ENCODE results near the gene KRTAP4-8.
"Not testable (repeated sequence)": the region's sequence is repeated elsewhere in the genome, so short reads cannot be mapped to it uniquely, and the experiment has no call there.

The KRTAP4-8 gene

GRCh38 chr17:41107941-41108450 lies 10.1 kb upstream of the KRTAP4-8 start:
- DNase-seq: no peak

DNA sequence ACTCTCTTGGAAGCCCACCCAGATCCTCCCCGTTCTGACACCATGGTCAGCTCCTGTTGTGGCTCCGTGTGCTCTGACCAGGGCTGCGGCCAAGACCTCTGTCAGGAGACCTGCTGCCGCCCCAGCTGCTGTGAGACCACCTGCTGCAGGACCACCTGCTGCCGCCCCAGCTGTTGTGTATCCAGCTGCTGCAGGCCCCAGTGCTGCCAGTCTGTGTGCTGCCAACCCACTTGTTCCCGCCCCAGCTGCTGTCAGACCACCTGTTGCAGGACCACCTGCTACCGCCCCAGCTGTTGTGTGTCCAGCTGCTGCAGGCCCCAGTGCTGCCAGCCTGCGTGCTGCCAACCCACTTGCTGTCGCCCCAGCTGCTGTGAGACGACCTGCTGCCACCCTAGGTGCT lies 7.4 kb upstream of the KRTAP4-8 start, which contains the start of gene KRTAP4-9:
TSS of gene KRTAP4-9 (plus strand) at position 43 of the 400 bp plus-strand sequence. CDS start at position 43, 0 bp downstream.
- not testable (repeated sequence) for DNase-seq

GRCh38 chr17:41104386-41105038 lies 6.6 kb upstream of the KRTAP4-8 start:
- not testable (repeated sequence) for DNase-seq

GRCh38 chr17:41103896-41104295 lies 6.0 kb upstream of the KRTAP4-8 start:
- DNase-seq: no peak

DNA sequence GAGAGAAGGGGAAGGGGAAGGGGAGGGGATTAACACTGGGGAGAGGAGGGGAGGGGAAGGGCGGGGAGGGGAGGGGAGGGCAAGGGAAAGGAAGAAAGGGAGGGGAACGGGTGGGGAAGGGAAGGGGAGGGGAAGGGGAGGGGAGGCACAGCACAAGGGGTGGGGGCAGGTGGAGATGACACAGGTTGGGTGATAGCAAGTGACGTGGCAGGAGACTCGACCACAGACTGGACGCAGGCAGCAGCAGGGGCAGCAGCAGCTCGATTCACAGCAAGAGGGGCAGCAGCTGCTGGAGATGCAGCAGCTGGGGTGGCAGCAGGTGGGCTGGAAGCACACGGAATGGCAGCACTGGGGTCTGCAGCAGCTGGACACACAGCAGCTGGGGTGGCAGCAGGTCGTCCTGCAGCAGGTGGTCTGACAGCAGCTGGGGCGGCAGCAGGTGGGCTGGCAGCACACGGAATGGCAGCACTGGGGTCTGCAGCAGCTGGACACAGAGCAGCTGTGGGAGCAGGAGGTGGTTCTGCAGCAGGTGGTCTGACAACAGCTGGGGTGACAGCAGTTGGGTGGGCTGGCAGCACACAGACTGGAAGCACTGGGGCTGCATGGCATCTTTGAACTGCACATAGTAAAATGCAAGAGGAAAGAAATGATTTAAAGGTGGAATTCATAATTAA lies 3.8 kb upstream of the KRTAP4-8 start, which contains the start of gene KRTAP4-16:
TSS of gene KRTAP4-16 (minus strand) at position 624 of the 674 bp plus-strand sequence. CDS start at position 624, 0 bp downstream.
- no peak for DNase-seq

GRCh38 chr17:41099682-41100480 lies 1.9 kb upstream of the KRTAP4-8 start:
- DNase-seq: not testable (repeated sequence)

GRCh38 chr17:41098481-41098880 lies 539 bp upstream of the KRTAP4-8 start:
- DNase-seq: no peak

GRCh38 chr17:41096055-41096454 lies 1.9 kb downstream of the KRTAP4-8 start:
- no peak for DNase-seq

GRCh38 chr17:41088760-41089352 lies 9.1 kb downstream of the KRTAP4-8 start:
- DNase-seq: not testable (repeated sequence)

DNA sequence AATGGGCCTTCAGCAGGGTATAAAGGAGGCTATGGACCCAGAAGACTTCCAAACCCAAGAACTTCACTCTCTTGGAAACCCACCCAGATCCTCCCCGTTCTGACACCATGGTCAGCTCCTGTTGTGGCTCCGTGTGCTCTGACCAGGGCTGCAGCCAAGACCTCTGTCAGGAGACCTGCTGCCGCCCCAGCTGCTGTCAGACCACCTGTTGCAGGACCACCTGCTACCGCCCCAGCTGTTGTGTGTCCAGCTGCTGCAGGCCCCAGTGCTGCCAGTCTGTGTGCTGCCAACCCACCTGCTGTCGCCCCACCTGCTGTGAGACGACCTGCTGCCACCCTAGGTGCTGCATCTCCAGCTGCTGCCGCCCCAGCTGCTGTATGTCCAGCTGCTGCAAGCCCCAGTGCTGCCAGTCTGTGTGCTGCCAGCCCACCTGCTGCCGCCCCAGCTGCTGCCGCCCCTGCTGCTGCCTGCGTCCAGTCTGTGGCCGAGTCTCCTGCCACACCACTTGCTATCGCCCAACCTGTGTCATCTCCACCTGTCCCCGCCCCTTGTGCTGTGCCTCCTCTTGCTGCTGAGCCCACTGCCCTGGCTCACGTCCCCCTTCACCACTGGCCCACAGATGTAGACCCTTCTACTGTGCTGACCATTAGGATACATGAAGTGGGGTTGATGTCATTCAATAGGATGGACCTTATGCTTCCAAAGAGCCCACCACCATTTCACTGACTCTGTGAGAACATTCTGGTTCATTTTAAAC lies 13.7 kb downstream of the KRTAP4-8 start, which contains the start of gene KRTAP4-7:
TSS of gene KRTAP4-7 (plus strand) at position 51 of the 757 bp plus-strand sequence. CDS start at position 108, 57 bp downstream.
- not testable (repeated sequence) for DNase-seq

DNA sequence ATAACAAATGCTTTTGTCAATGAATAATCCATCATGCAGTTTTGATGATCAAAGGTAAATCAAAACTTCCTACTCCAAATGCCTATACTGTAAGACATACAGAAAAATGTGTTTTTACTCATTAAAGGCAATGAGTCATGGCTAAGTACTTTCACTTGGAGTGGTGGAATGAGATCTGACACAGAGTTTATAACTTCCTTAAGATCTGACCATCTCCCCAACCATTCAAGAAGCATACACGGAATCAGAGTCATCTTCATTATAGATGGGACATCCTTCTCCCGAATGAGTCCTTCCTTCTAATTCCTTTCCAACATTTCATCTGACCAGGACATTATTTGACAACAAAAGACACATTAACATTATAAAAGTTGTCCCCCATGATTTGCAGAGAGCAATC lies 14.5 kb downstream of the KRTAP4-8 start:
- not testable (repeated sequence) for DNase-seq

DNA sequence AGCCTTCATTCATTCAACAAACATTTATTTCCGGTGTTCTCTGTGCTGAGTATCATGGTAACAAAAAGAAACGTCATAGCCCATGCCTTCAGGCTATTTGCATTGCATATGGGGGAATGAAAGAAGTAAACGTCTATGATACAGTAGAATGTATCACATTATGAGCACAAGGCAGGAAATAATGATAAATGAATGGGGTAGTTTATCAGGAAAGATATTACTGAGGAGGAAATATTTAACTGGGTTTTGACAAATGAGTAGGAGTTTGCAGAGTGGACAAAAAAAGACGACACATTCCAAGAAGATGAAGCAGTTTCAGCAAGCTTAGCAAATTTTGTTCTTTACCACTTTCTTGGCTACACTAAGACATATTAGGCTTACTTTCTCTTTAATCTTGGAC lies 15.3 kb downstream of the KRTAP4-8 start:
- DNase-seq: no peak

GRCh38 chr17:41076788-41077187 lies 21.2 kb downstream of the KRTAP4-8 start:
- DNase-seq: no peak

- no peak for DNase-seq
These were observed 24.3 kb downstream of the KRTAP4-8 start for GRCh38 chr17:41073676-41074075.

DNA sequence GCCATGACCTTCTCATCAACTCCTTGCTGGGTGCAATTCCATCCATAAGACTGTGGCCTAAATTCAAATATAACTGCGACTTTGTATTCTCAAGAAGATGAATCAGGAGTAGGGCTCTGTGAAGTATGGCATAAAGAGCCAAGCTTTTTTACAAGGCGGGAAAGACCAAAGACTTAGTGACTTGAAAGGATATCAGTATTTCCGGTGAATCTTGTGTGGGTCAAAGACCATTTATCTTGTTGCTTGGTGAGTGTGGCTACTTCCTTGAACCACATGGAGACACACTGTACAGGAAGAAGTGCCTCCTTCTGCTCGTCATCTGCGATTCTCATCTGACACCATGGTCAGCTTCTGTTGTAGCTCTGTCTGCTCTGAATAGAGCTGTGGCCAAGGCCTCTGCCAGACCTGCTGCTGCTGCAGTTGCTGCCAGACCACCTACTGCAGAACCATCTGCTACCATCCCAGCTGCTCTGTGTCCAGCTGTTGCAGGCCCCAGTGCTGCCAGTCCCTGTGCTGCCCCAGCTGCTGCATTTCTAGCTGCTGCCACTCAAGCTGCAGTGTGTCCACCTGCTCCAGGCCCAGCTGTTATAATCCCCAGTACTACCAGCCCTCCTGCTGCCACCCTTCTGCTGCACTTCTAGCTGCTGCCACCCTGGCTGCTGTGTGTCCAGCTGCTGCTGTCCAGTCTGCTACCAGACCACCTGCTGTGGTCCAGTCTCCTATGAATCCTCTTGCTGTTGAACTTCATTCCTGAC lies 26.2 kb downstream of the KRTAP4-8 start:
- no peak for DNase-seq

DNA sequence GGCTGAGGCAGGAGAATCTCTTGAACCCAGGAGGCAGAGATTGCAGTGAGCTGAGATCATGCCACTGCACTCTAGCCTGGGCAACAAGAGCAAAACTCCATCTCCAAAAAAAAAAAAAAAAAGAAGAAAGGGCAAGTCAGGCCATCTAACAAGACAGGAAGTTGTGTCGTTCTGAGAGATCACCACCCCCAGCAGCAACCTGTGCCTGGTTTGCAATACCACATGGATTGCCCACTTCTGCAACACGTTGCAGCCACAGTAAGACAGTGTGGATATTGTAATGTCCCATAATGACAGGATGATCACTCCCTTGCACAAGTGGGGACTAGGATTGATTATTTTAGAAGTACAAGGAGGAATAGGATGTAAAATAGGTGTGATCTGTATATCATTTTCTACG lies 28.9 kb downstream of the KRTAP4-8 start:
- DNase-seq: no peak

DNA sequence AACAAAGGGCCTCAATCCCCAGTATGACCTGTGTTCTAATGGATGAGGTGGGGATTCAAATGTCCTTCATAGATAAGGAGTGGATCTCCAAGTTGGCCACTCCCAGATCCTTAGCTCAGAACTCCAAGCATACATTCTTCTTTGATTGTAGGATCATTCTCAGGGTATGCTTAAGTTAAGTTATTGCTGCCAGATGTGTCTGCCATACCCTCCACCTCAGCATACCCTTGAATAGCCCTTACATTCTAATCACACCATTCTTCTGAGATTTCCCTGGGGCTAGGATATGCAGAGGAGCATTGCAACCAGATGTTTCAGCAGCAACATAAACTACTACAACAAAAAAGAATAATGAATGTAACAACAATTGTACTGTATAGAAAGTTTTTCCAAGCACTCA lies 30.7 kb downstream of the KRTAP4-8 start:
- DNase-seq: no peak

DNA sequence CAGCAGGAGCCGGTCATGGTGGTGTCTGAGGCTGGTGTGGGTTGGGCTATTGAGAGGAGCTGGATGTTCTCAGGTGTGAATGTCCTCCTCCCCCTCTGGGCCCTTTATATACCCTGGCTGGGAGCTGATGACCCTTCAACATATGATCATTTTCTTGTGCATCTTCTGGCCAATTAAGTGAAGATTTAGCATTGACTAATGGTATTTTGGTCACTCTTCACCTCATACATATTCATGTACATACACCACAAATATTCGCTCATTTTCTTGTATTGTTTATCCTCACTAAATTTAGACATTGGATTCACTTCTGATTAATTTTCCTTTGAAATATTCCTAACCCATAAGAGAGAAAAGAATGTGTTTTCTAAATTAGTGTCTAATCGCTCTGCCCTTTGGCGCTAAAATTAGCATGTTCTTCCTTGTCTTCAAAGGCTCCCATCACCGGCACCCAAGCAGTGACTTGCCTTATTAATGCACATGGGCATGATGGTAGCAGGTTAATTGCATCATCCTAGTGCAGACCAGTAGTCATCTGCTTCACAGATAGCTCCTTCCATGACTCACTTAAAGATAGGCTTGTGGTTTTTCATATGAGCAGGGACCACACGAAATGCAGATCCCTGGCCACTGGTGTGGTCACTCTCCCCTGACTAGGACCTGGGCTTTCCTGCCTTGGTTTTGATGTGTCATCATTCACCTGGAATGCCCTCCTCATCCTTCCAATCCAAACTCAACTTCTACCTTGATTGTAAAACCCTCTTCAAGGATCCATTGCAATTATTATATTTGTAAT lies 31.9 kb downstream of the KRTAP4-8 start, which contains the start of gene KRTAP2-4:
TSS of gene KRTAP2-4 (minus strand) at position 51 of the 796 bp plus-strand sequence. CDS start at position 17, 34 bp downstream.
- no peak for DNase-seq

DNA sequence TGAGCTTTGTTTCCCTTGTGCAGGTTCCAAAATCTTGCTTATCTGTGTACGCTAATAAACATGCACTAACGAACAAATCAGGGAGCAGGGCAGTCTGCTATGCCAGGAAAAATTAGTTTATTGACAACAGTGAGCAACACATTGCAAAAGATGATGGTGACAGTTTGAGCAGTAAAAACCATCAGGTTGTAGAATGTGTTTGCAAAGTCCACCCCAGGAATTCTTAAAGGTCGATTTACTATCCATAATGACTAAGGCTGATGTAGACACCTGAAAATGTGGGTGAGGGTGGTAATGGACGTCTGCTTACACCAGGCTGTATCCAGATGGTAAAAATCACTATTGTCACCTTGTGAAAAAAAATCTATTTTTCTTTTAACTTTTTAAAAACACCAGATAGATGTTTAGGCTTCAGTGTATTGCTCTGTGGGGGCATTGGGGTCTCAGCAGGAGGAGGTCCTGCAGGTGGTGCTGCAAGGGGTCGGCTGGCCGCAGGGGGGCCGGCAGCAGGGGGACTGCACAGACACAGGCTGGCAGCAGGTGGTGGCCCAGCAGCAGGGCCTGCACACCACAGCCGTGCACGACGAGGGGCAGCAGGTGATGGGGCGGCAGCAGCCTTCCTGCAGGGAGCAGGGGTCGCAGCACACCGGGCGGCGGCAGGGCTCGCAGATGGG lies 32.8 kb downstream of the KRTAP4-8 start:
- DNase-seq: not testable (repeated sequence)

Measured in CD4-positive, alpha-beta T cell treated with Interleukin-17A for 1 hour (primary cell).